Measurements from ENCODE around the gene C22orf39. TPM values are rescaled to one million over a fixed set of nuclear protein-coding genes. Genes with fewer than 3 reads are reported as not detected.

The C22orf39 gene
- total RNA-seq, 2 donors from 2014 or later: 27.4 to 31.5 TPM

GRCh38 chr22:19424186-19424500 lies 23.4 kb downstream of the C22orf39 start:
- TF ChIP-seq, protein P1, sequence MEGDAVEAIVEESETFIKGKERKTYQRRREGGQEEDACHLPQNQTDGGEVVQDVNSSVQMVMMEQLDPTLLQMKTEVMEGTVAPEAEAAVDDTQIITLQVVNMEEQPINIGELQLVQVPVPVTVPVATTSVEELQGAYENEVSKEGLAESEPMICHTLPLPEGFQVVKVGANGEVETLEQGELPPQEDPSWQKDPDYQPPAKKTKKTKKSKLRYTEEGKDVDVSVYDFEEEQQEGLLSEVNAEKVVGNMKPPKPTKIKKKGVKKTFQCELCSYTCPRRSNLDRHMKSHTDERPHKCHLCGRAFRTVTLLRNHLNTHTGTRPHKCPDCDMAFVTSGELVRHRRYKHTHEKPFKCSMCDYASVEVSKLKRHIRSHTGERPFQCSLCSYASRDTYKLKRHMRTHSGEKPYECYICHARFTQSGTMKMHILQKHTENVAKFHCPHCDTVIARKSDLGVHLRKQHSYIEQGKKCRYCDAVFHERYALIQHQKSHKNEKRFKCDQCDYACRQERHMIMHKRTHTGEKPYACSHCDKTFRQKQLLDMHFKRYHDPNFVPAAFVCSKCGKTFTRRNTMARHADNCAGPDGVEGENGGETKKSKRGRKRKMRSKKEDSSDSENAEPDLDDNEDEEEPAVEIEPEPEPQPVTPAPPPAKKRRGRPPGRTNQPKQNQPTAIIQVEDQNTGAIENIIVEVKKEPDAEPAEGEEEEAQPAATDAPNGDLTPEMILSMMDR (conservative IDR thresholded peaks at IDR 0.05): no peak
- Histone ChIP-seq H3K27ac (ENCODE audit: low read depth, low read length) (no peak overlapping the region), H3K36me3 (ENCODE audit: control insufficient read depth, insufficient read depth, low read length) (no peaks in the 10 kb centered on the region), H3K4me1 (ENCODE audit: control insufficient read depth, insufficient read depth, low read length) (peaks cover 11% of the 10 kb centered on the region), H3K4me3 (ENCODE audit: low read length) (no peak overlapping the region), H3K9me3 (ENCODE audit: control insufficient read depth, low read length) (no peaks in the 10 kb centered on the region), H3K9ac (ENCODE audit: extremely low read depth, low read length, poor library complexity, severe bottlenecking) (no peak overlapping the region), H3K27me3 (ENCODE audit: control insufficient read depth, insufficient read depth, low read length, poor library complexity, severe bottlenecking) (no peaks in the 10 kb centered on the region)
- H3K9me3 Mint-ChIP-seq: no peaks in the 10 kb centered on the region
- H3K36me3 Mint-ChIP-seq (ENCODE audit: low read depth): peaks cover 8% of the 10 kb centered on the region
- peaks cover 24% of the 10 kb centered on the region for H3K4me1 Mint-ChIP-seq
- no peak overlapping the region for H3K4me3 Mint-ChIP-seq
- no peaks in the 10 kb centered on the region for H3K27me3 Mint-ChIP-seq (ENCODE audit: insufficient read depth)
- no peak for DNase-seq
- no peak overlapping the region for H3K27ac Mint-ChIP-seq
- 97 to 100% methylated on average over 2 to 3 of the region's 3 CpGs for WGBS, 2 experiments (ENCODE audit: insufficient coverage in 1 of 2, insufficient read length in 1 of 2)

DNA sequence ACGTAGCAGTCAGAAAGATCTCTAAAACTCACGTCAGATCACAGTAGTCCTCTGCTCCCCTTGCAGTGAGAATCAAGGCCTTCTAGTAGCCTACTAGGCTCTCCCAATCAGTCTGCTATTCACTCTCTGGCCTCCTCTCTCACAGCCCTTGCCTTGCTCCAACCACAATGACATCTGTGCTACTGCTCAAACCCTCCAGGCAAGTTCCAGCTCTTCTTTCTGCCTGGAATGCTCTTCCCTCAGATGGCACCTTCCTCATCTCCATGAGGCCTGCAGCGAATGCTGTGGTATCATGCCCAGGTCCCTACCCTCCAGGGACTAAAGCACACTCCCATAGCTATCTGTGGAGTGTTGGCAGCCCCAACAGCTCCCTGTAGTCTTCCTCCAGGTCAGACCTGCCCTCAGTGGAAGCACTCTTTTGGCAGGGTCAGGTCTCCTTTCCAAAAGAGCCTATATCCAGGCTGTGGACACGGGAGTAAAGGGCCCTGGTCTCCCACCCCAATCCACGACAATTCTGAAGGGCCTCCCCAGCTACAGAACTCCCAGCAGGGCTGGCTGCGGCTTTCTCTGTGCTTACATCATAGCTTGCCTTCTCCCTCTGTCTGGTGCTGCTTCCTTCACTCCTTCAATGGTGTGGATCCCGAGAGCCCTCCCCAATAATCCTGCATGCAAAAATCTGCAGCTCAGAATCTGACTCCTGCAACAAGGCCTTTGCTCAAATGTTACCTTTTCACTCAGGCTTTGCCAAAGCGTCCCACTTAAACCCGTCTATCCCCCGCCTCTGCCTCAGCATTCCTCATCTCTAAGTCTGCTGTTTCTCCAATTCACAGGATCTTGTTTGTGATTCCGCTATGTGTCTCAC lies 24.8 kb downstream of the C22orf39 start:
- no peak overlapping the region for H3K4me3 ChIP-seq (ENCODE audit: low read length)
- H3K4me3 Mint-ChIP-seq: no peak overlapping the region
- H3K9me3 Mint-ChIP-seq: no peaks in the 10 kb centered on the region
- peaks cover 16% of the 10 kb centered on the region for H3K4me1 ChIP-seq (ENCODE audit: control insufficient read depth, insufficient read depth, low read length)
- H3K27me3 ChIP-seq (ENCODE audit: control insufficient read depth, insufficient read depth, low read length, poor library complexity, severe bottlenecking): no peaks in the 10 kb centered on the region
- peaks cover 27% of the 10 kb centered on the region for H3K4me1 Mint-ChIP-seq
- peaks cover 6% of the 10 kb centered on the region for H3K36me3 Mint-ChIP-seq (ENCODE audit: low read depth)
- peak overlapping the region; percentile 70 for H3K27ac Mint-ChIP-seq
- H3K27ac ChIP-seq (ENCODE audit: low read depth, low read length): peak overlapping the region; percentile 19
- no peaks in the 10 kb centered on the region for H3K9me3 ChIP-seq (ENCODE audit: control insufficient read depth, low read length)
- H3K36me3 ChIP-seq (ENCODE audit: control insufficient read depth, insufficient read depth, low read length): peaks cover 2% of the 10 kb centered on the region
- TF ChIP-seq, protein P1 (conservative IDR thresholded peaks at IDR 0.05): no peak
- WGBS, 2 experiments (ENCODE audit: insufficient coverage in 1 of 2, insufficient read length in 1 of 2): 74 to 76% methylated on average over 10 to 11 of the region's 11 CpGs
- no peak overlapping the region for H3K9ac ChIP-seq (ENCODE audit: extremely low read depth, low read length, poor library complexity, severe bottlenecking)
- no peak for DNase-seq
- H3K27me3 Mint-ChIP-seq (ENCODE audit: insufficient read depth): no peaks in the 10 kb centered on the region

DNA sequence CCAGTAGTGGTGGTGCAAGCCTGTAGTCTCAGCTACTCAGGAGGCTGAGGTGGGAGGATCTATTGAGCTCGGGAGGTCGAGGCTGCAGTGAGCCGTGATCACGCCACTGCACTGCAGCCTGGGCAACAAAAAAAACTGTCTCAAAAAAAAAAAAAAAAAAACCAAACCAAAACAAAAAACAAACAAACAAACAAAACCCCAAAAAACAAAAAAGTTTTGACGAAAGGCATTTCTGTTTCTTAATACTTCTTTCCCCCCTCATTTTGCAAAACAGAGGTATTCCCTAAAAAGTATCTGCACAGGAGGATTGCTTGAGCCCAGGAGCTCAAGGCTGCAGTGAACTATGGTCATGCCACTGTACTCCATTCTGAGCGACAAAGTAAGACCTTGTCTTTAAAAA lies 27.2 kb downstream of the C22orf39 start:
- H3K27ac Mint-ChIP-seq: no peak overlapping the region
- Histone ChIP-seq H3K36me3 (ENCODE audit: control insufficient read depth, insufficient read depth, low read length) (peaks cover 13% of the 10 kb centered on the region), H3K27ac (ENCODE audit: low read depth, low read length) (no peak overlapping the region), H3K9me3 (ENCODE audit: control insufficient read depth, low read length) (no peaks in the 10 kb centered on the region), H3K9ac (ENCODE audit: extremely low read depth, low read length, poor library complexity, severe bottlenecking) (no peak overlapping the region), H3K4me1 (ENCODE audit: control insufficient read depth, insufficient read depth, low read length) (peaks cover 16% of the 10 kb centered on the region), H3K27me3 (ENCODE audit: control insufficient read depth, insufficient read depth, low read length, poor library complexity, severe bottlenecking) (no peaks in the 10 kb centered on the region), H3K4me3 (ENCODE audit: low read length) (no peak overlapping the region)
- no peaks in the 10 kb centered on the region for H3K27me3 Mint-ChIP-seq (ENCODE audit: insufficient read depth)
- DNase-seq: no peak
- H3K36me3 Mint-ChIP-seq (ENCODE audit: low read depth): peaks cover 10% of the 10 kb centered on the region
- H3K9me3 Mint-ChIP-seq: no peaks in the 10 kb centered on the region
- WGBS, 2 experiments (ENCODE audit: insufficient coverage in 1 of 2, insufficient read length in 1 of 2): 93 to 100% methylated on average over 3 to 6 of the region's 6 CpGs
- peaks cover 27% of the 10 kb centered on the region for H3K4me1 Mint-ChIP-seq
- no peak overlapping the region for H3K4me3 Mint-ChIP-seq
- TF ChIP-seq, protein P1 (conservative IDR thresholded peaks at IDR 0.05): no peak
